OCI-LY7 (cell line): ENCODE measurements around the gene RILP. TPM values are rescaled to one million over a fixed set of nuclear protein-coding genes. Genes with fewer than 3 reads are reported as not detected.

Experiments
- BruUV-seq: library from RNA; stranded (reverse); fragments of 400-500 nt; replicated peaks from 2 replicates; lab custom pipeline; 2021; lab: Mats Ljungman, UMichigan
- CTCF ChIA-PET: fragments of 300-600 bp; sonication (Branson Sonifier 250); formaldehyde crosslinking; loops from one replicate; lab custom pipeline; 2022; ENCODE audit warnings: antibody characterized with exemption; ENCODE audit not compliant: unreplicated experiment; lab: Charles Lee
- POLR2A ChIA-PET: fragments of 300-600 bp; sonication (Branson Sonifier 250); formaldehyde crosslinking; loops from one replicate; lab custom pipeline; 2022; ENCODE audit warnings: antibody characterized with exemption; lab: Charles Lee
- DNase-seq: peaks from one replicate; pipeline ENCODE4 v3.0.0-alpha.2; 2015; ENCODE audit warnings: low spot score
- H2AFZ ChIP-seq: fragments of 200-600 bp; sonication (generic), shearing (Covaris generic); 2 replicates; pipeline ENCODE4 v1.6.1; 2014; ENCODE audit warnings: mild to moderate bottlenecking, antibody characterized with exemption, low read length, moderate library complexity
- H3K27ac ChIP-seq: fragments of 200-600 bp; sonication (generic); 2 replicates; pipeline ENCODE4 v1.5.1; 2014; ENCODE audit warnings: mixed run types, low read depth, mild to moderate bottlenecking, moderate library complexity, low read length, inconsistent platforms; ENCODE audit not compliant: poor library complexity, severe bottlenecking
- H3K36me3 ChIP-seq: fragments of 200-600 bp; sonication (generic); 2 replicates; pipeline ENCODE4 v1.6.1; 2014; ENCODE audit warnings: mild to moderate bottlenecking, antibody characterized with exemption, low read length, moderate library complexity, mixed read lengths; ENCODE audit not compliant: insufficient read depth
- H3K4me1 ChIP-seq: fragments of 200-600 bp; sonication (generic); 2 replicates; pipeline ENCODE4 v1.5.1; 2014; ENCODE audit warnings: mild to moderate bottlenecking, low read length; ENCODE audit not compliant: insufficient read depth, poor library complexity, severe bottlenecking
- H3K4me2 ChIP-seq: fragments of 200-600 bp; sonication (generic); 2 replicates; pipeline ENCODE4 v1.6.1; 2014; ENCODE audit warnings: mild to moderate bottlenecking, low read length
- H3K4me3 ChIP-seq: fragments of 200-600 bp; sonication (generic); 2 replicates; pipeline ENCODE4 v1.5.1; 2014; ENCODE audit warnings: mild to moderate bottlenecking, low read depth, low read length; ENCODE audit not compliant: poor library complexity, severe bottlenecking
- H3K79me2 ChIP-seq: fragments of 200-600 bp; sonication (generic); 2 replicates; pipeline ENCODE4 v1.6.1; 2016; ENCODE audit warnings: low read depth, mild to moderate bottlenecking, low read length, moderate library complexity, mixed read lengths; ENCODE audit not compliant: insufficient read depth
- H3K9me2 ChIP-seq: fragments of 200-600 bp; sonication (generic); 2 replicates; pipeline ENCODE4 v1.6.1; 2016; ENCODE audit warnings: mild to moderate bottlenecking, low read length, mixed read lengths; ENCODE audit not compliant: insufficient read depth
- H3K9me3 ChIP-seq: fragments of 200-600 bp; sonication (generic); 2 replicates; pipeline ENCODE4 v1.6.1; 2014; ENCODE audit warnings: mild to moderate bottlenecking, mixed run types, low read length, mixed read lengths
- H4K20me1 ChIP-seq: fragments of 200-600 bp; sonication (generic); 2 replicates; pipeline ENCODE4 v1.6.1; 2014; ENCODE audit warnings: mild to moderate bottlenecking, antibody characterized with exemption, low read length, moderate library complexity, mixed read lengths; ENCODE audit not compliant: insufficient read depth
- CTCF ChIP-seq: fragments of 200-600 bp; sonication (generic); conservative IDR thresholded peaks from 2 replicates; pipeline ENCODE4 v1.5.1; 2014; ENCODE audit warnings: mild to moderate bottlenecking, antibody characterized with exemption, low read length, moderate library complexity, mixed read lengths
- EZH2phosphoT487 ChIP-seq: fragments of 200-600 bp; sonication (generic); IDR thresholded peaks from 2 replicates; pipeline ENCODE4 v1.6.1; 2018; ENCODE audit warnings: low read depth, borderline replicate concordance, mild to moderate bottlenecking, mixed run types, antibody characterized with exemption, low read length, moderate library complexity, mixed read lengths
- intact Hi-C: fragments of 100-400 bp; cut with micrococcal nuclease; formaldehyde crosslinking; loops from one replicate; pipeline ENCODE4 v1.10.0; 2022; ENCODE audit not compliant: unreplicated experiment
- total RNA-seq, 2 experiments: library from RNA; depleted of rRNA in 1 of 2; stranded (reverse); fragments of >200 nt in 1 of 2; shearing (Covaris generic) in 1 of 2; gene quantifications; 2 replicates each; pipeline ENCODE4 v1.2.3, GENCODE V29; 2014 to 2022

Gene RILP
- total RNA-seq, 2 experiments from 2014 or later = 1.2 to 3.2 TPM

GRCh38 chr17:1624650-1625049 is 25.0 kb downstream of the RILP start:
- POLR2A ChIA-PET = interaction anchor here (0.6 kb wide), 1 partner anchor 50 kb away, joined by 4 read pairs; no protein-coding TSS in a partner anchor
- Histone ChIP-seq H2AFZ (no peak overlapping the region; the same call in 1 of the 2 replicates), H3K27ac (no peak overlapping the region), H3K4me2 (peak overlapping the region; percentile 90), H3K4me1 (peaks cover 35% of the 10 kb centered on the region), H4K20me1 (no peaks in the 10 kb centered on the region), H3K4me3 (no peak overlapping the region), H3K9me2 (no peaks in the 10 kb centered on the region), H3K79me2 (no peaks in the 10 kb centered on the region), H3K9me3 (no peaks in the 10 kb centered on the region), H3K36me3 (peaks cover 5% of the 10 kb centered on the region)
- intact Hi-C loops = loop anchor here (5.0 kb wide), 1 partner anchor 107 kb away; the partner anchor contains the start of gene INPP5K
- CTCF ChIA-PET = no interaction called here
- TF ChIP-seq EZH2phosphoT487 = no peak
- no peak for TF ChIP-seq CTCF
- DNase-seq = no peak
- no TSS peak for BruUV-seq

GRCh38 chr17:1623057-1623630 is 26.5 kb downstream of the RILP start:
- no TSS peak for BruUV-seq
- no peaks in the 10 kb centered on the region for H3K9me3 ChIP-seq
- no peaks in the 10 kb centered on the region for H3K79me2 ChIP-seq
- no peak overlapping the region for H3K27ac ChIP-seq
- H3K4me2 ChIP-seq = no peak overlapping the region
- peaks cover 5% of the 10 kb centered on the region for H3K36me3 ChIP-seq
- H3K4me3 ChIP-seq = no peak overlapping the region
- H2AFZ ChIP-seq = no peak overlapping the region
- H3K4me1 ChIP-seq = peaks cover 31% of the 10 kb centered on the region
- no peak for TF ChIP-seq EZH2phosphoT487
- ChIA-PET POLR2A (no interaction called here), CTCF (no interaction called here)
- intact Hi-C loops = no loop called here
- DNase-seq = no peak
- H4K20me1 ChIP-seq = no peaks in the 10 kb centered on the region
- no peaks in the 10 kb centered on the region for H3K9me2 ChIP-seq

GRCh38 chr17:1621273-1621954 is 28.3 kb downstream of the RILP start:
- H2AFZ ChIP-seq = no peak overlapping the region
- H3K4me1 ChIP-seq = peaks cover 23% of the 10 kb centered on the region
- intact Hi-C loops = no loop called here
- H3K4me3 ChIP-seq = no peak overlapping the region
- no peaks in the 10 kb centered on the region for H4K20me1 ChIP-seq
- TF ChIP-seq EZH2phosphoT487 (no peak), CTCF (no peak)
- H3K9me3 ChIP-seq = no peaks in the 10 kb centered on the region
- POLR2A ChIA-PET = no interaction called here
- H3K36me3 ChIP-seq = peaks cover 5% of the 10 kb centered on the region
- no peak overlapping the region for H3K4me2 ChIP-seq
- DNase-seq = no peak
- no peak overlapping the region for H3K27ac ChIP-seq
- no peaks in the 10 kb centered on the region for H3K79me2 ChIP-seq
- no peaks in the 10 kb centered on the region for H3K9me2 ChIP-seq
- no TSS peak for BruUV-seq
- CTCF ChIA-PET = no interaction called here
